DMS114 treated with DMSO at 0.1 percent for 48 hours (cell line): ENCODE measurements around the gene RPS24.

Experiments used
- DNase-seq: peaks from one replicate; lab custom pipeline; 2025; ENCODE audit not compliant: unreplicated experiment; lab: John Stamatoyannopoulos, UW

Gene RPS24

DNA sequence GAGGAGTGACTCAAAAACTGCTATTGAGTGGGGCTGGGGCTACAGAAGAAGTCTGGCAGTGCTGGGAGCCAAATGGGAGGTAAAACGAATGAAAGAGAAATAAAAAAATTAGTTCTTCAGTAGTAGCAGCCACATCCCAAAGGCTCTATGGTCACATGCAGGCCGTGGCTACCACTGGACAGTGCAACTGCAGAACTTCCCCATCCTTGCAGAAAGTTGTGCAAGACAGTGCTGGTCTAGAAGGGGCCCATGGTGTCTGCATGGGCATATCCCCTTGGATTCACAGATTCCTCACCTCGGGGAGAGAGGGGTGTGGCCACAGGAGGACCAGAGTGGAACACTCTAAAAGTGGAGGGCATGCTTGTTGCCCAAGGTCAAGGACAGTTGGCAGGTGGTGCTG is 47.6 kb downstream of the RPS24 start:
- no peak for DNase-seq

DNA sequence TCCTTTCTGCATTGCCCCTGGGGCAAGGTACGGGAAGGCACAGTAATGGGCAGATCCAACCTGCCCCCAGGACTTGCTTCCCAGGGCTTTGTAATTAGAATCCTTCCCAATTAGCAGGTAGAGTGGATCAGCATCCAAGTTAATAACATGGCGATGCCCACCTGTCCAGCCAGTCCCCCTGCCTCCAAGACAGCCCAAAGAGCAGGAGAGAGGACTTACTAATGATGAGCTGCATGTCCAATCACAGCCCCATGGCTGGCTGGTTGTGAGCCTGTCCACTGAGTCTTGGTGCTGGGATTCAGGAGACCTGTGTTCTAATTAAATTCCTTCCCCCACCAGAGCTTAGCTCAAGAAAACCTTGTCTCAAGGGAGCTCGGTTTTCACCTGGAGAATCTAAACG is 49.0 kb downstream of the RPS24 start:
- no peak for DNase-seq
